GM18519 (cell line): Measurements from ENCODE around the gene CLEC18C.
"Not testable (repeated sequence)": the region's sequence is repeated elsewhere in the genome, so short reads cannot be mapped to it uniquely, and the experiment has no call there.

Experiments
- ATAC-seq: cut with Tn5 transposase; IDR thresholded peaks from one replicate; pipeline ENCODE4 v1.9.1; 2021; ENCODE audit warnings: mild to moderate bottlenecking, moderate library complexity; ENCODE audit not compliant: unreplicated experiment, low FRiP score

CLEC18C gene

GRCh38 chr16:70173212-70173837, at the start of gene CLEC18C:
Gene CLEC18C (plus strand): TSS chr16:70173787. CDS start chr16:70174279, 492 bp downstream.
- ATAC-seq = not testable (repeated sequence)

DNA sequence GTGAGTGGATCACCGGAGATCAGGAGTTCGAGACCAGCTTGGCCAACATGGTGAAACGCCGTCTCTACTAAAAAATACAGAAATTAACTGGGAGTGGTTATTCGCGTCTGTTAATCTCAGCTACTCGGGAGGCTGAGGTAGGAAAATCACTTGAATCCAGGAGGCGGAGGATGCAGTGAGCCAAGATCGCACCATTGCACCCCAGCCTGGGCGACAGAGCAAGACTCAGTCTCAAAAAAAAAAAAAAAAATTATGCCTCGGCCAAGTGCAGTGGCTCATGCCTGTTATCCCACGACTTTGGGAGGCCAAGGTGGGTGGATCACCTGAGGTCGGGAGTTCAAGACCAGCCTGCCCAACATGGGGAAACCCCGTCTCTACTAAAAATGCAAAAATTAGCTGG, 49.8 kb upstream of the CLEC18C start:
- not testable (repeated sequence) for ATAC-seq

DNA sequence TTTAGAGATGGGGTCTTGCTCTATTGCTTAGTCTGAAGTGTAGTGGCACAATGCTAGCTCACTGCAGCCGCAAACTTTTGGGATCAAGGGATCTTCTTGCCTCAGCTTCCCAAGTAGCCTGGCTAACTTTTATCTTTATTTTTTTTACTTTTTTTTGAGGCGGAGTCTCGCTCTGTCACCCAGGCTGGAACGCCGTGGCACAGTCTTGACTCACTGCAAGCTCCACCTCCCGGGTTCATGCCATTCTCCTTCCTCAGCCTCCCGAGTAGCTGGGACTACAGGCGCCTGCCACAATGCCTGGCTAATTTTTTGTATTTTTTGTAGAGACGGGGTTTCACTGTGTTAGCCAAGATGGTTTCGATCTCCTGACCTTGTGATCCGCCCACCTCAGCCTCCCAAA, 47.4 kb upstream of the CLEC18C start:
- not testable (repeated sequence) for ATAC-seq

DNA sequence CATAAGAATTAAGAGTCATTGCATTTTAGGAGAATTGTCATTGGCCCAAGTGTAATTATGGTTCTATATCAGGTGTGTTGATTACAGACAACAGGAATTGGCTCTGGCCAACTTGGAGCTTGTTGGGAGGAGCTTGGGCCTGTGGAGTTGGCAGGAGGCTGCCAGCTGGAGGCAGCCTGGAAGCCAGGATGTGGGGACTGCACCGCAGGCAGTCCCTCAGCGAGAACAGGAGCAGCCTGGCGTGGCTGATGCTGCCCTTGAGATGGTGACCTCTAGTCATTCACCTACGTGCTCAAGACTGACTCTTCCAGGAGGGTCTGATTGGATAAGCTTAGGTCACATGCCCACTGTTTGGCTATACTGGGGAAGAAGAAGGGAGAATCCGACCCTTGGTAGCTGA, 45.9 kb upstream of the CLEC18C start:
- ATAC-seq = not testable (repeated sequence)

GRCh38 chr16:70128844-70129243, 44.7 kb upstream of the CLEC18C start:
- ATAC-seq = not testable (repeated sequence)

DNA sequence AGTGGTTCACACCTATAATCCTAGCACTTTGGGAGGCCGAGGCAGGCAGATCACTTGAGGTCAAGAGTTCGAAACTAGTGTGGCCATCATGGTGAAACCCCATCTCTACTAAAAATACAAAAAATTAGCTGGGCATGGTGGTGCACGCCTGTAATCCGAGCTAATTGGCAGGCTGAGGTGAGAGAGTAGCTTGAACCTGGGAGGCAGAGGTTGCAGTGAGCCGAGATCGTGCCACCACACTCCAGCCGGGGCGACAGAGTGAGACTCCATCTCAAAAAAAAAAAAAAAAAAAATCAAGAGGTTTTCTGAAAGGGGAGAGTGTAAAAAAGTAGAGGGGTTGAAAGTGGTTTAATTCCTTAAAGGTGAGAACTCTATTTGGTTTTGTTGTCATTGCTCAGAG, 37.8 kb upstream of the CLEC18C start:
- ATAC-seq = not testable (repeated sequence)

DNA sequence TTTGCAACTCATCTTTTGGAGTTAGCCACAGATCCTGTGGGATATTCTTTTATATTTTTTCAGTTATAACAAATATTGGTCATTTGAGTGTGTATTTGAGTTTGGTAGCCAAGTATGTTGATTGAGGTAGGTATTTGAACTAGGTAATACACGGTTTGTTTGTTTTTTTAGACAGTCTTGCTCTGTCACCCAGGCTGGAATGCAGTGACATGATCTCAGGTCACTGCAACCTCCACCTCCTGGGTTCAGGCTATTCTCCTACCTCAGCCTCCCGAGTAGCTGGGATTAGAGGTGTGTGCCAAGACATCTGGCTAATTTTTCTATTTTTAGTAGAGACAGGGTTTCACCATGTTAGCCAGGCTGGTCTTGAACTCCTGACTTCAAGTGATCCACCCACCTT, 37.0 kb upstream of the CLEC18C start:
- ATAC-seq = not testable (repeated sequence)

- not testable (repeated sequence) for ATAC-seq
Measured at GRCh38 chr16:70142739-70143138, 30.8 kb upstream of the CLEC18C start.

GRCh38 chr16:70143231-70143895, 30.2 kb upstream of the CLEC18C start:
- ATAC-seq = not testable (repeated sequence)

DNA sequence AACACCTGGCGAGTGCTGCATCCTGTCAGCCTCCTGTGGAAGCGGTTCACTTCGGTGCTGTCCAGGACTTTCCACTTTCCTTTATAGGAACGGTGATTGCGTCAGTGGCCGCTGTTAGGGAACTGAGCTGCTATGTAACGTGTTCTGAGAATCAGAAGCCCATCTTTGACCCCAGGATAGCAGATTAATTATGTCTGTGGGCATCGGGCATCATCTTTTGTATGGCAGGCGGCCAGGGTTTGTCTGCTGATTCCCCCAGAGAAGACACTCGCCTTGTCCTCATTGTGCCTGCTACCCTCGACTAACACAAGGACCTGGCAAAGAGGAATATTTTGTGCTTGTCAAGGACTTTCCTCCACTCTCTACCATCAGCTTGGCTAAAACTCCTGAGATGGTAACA, 25.7 kb upstream of the CLEC18C start:
- not testable (repeated sequence) for ATAC-seq

DNA sequence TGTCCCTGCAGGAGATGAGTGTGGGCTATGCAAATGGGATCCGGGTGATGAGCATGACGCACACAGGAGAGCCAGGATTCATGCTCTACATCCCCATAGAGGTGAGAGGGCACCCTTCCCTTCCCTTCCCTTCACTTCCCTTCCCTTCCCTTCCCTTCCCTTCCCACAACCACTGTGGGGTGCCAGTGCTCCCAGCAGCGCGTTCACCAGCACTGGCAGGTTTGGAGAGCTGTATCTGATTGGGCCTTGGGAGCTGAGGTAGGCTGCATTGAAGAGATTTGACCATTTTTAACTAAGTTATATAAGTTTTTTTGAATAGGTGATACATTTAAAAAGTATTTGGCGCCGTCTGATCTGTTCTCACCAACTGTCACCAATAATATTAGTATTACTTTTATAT, 25.1 kb upstream of the CLEC18C start:
- not testable (repeated sequence) for ATAC-seq

DNA sequence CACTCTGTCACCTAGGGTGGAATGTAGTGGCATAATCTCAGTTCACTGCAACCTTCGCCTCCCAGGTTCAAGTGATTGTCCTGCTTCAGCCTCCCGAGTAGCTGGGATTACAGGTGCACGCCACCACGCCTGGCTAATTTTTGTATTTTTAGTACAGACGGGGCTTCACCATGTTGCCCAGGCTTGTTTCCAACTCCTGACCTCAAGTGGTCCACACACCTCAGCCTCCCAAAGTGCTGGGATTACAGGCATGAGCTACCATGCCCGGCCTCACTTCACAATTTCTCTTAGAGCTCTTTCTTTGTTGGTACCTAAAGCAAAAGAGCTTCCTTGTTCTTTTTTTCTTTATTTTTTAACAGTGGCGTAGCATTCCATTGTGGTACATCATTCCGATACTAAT, 24.3 kb upstream of the CLEC18C start:
- not testable (repeated sequence) for ATAC-seq

- ATAC-seq = no peak
Measured at GRCh38 chr16:70151391-70151790, 22.2 kb upstream of the CLEC18C start.

GRCh38 chr16:70151941-70152509, 21.6 kb upstream of the CLEC18C start:
- ATAC-seq = no peak

DNA sequence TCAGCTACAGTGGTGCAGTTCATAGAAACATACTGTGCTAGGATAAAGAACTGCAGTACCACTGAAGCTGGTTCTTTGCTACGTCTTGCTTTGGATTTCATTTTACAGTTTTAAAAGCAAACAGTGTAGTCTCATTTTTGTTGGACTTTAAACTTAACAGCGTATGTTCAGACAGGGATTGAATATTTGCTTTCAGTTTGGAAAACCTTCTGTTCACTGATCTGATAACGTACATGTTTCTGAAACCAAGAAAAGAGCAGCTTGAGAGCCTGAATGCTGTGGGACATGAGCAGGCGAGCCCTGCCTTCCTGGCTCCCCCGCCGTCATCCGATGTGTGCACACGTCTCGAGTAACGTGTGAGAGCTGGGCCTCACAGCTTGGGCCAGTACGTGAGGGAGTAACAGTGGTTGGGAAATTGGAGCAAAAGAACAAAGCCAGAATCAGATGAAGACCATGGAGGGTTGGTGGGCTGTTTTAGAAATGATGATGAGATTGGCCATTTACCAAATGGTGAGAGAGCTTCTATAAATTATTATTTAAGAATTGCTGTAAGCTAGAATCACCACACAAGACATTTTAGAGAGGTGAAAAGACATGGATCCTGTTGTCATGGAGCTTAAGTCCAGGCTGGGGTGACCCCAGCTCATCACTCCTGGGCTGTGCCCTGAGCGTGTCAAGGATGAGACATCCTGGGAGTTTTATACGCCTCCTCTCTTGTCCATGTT, 20.8 kb upstream of the CLEC18C start:
- ATAC-seq = no peak

DNA sequence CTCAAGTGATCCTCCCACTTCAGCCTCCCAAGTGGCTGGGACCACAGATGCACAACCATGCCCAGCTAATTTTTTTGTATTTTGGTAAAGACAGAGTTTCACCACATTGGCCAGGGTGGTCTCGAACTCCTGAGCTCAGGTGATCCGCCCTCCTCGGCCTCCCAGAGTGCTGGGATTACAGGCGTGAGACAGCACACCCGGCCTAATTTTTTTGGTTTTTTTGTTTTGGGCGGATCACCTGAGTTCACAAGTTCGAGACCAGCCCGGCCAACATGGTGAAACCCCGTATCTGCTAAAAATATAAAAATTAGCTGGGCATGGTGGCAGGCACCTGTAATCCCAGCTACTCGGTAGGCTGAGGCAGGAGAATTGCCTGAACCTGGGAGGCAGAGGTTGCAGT, 18.9 kb upstream of the CLEC18C start:
- not testable (repeated sequence) for ATAC-seq

DNA sequence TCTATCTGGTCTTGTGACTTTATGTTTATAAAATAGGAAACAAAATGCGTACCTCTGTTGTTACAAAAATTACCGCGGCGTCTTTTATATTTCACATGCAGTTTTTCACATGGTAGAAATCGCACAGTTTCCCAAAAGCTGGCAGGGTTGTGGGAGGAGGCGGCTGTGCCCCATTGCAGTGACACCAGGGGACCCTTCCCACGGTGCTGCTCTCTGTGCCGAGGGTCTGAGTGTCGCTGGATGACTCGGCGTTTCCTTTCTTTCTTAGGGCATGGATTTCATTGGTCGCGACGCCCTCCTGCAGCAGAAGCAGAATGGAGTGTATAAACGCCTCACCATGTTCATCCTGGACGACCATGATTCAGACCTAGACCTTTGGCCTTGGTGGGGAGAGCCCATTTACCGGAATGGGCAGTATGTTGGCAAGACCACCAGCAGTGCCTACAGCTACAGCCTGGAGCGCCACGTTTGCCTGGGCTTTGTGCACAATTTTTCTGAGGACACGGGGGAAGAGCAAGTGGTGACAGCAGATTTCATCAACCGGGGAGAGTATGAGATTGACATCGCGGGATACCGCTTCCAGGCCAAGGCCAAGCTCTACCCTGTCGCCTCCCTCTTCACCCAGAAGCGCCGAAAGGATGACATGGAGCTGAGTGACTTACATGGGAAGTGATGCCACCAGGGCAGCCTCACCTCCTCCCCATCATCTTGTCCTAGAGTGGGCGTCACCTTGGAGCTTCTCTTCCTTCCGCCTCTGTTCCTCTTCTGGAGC, 17.2 kb upstream of the CLEC18C start:
- no peak for ATAC-seq

DNA sequence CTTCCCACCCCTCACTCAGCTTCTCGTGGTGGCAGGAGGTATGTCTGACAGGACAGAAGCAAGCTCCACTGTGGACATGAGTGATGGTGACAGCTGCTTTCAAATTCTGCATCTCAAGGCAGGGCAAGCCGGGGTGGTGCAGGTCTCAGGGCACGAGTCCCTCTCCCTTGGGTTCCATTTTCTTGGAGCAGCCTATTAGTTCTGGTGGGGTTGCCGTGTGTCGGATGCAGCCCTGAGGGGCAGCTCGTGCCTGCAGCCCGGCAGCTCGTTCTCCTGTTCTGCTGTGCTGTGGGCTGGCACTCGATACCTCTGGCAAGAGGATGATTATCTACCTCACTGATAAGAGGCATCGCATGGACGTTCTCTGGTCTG, 16.5 kb upstream of the CLEC18C start:
- no peak for ATAC-seq

GRCh38 chr16:70157477-70158260, 15.9 kb upstream of the CLEC18C start:
- no peak for ATAC-seq
